SK-N-SH treated with all-trans-retinoic acid at 6 μM for 48 hours (cell line): ENCODE results near the gene ALS2.

Experiments
- ATAC-seq: fragments of 200-7000 bp; cut with Tn5 transposase; 3 replicates; pipeline ENCODE4 v1.9.1; 2020; ENCODE audit warnings: mild to moderate bottlenecking, moderate library complexity
- ARNTL ChIP-seq: fragments of 450-650 bp; formaldehyde crosslinking; IDR thresholded peaks from 2 replicates; pipeline ENCODE4 v1.5.0; 2020; ENCODE audit warnings: low read depth, mild to moderate bottlenecking, moderate library complexity, borderline replicate concordance
- BACH2 ChIP-seq: fragments of 250-450 bp; sonication (Bioruptor Pico); IDR thresholded peaks from 2 replicates; pipeline ENCODE4 v1.9.0; 2021; ENCODE audit warnings: mild to moderate bottlenecking, borderline replicate concordance
- CSDC2 ChIP-seq: fragments of 250-450 bp; sonication (Bioruptor Pico); IDR thresholded peaks from 2 replicates; pipeline ENCODE4 v1.5.0; 2020; ENCODE audit warnings: mild to moderate bottlenecking, moderate library complexity
- ESRRG ChIP-seq: fragments of 250-450 bp; sonication (Bioruptor Pico); IDR thresholded peaks from 2 replicates; pipeline ENCODE4 v1.6.1; 2021; ENCODE audit warnings: mild to moderate bottlenecking
- GLIS3 ChIP-seq: fragments of 250-450 bp; sonication (Bioruptor Pico); IDR thresholded peaks from 2 replicates; pipeline ENCODE4 v1.5.0; 2020; ENCODE audit warnings: mild to moderate bottlenecking, moderate library complexity
- ISL1 ChIP-seq: fragments of 250-450 bp; sonication (Bioruptor Pico); IDR thresholded peaks from 2 replicates; pipeline ENCODE4 v2.1.2; 2022; ENCODE audit warnings: mild to moderate bottlenecking, moderate library complexity
- OSR1 ChIP-seq: fragments of 250-450 bp; sonication (Bioruptor Pico); IDR thresholded peaks from 2 replicates; pipeline ENCODE4 v1.8.0; 2022; ENCODE audit warnings: moderate library complexity, mild to moderate bottlenecking, inconsistent platforms
- PPARA ChIP-seq: fragments of 250-450 bp; sonication (Bioruptor Pico); IDR thresholded peaks from 2 replicates; pipeline ENCODE4 v1.5.0; 2020; ENCODE audit warnings: mild to moderate bottlenecking, borderline replicate concordance
- RARB ChIP-seq: fragments of 250-450 bp; sonication (Bioruptor Pico); IDR thresholded peaks from 2 replicates; pipeline ENCODE4 v1.8.0; 2021; ENCODE audit warnings: mild to moderate bottlenecking, moderate library complexity
- SNAI2 ChIP-seq: fragments of 250-450 bp; sonication (Bioruptor Pico); IDR thresholded peaks from 2 replicates; pipeline ENCODE4 v1.5.0; 2020; ENCODE audit warnings: mild to moderate bottlenecking, moderate library complexity
- TOX ChIP-seq: fragments of 250-450 bp; sonication (Bioruptor Pico); IDR thresholded peaks from 2 replicates; pipeline ENCODE4 v1.8.0; 2021; ENCODE audit warnings: mild to moderate bottlenecking, moderate library complexity, borderline replicate concordance
- ZC3H10 ChIP-seq: fragments of 250-450 bp; sonication (Bioruptor Pico); IDR thresholded peaks from 2 replicates; pipeline ENCODE4 v1.5.1; 2021; ENCODE audit warnings: mild to moderate bottlenecking, moderate library complexity
- ZFP3 ChIP-seq: fragments of 250-450 bp; sonication (Bioruptor Pico); IDR thresholded peaks from 2 replicates; pipeline ENCODE4 v1.5.0; 2020; ENCODE audit warnings: mild to moderate bottlenecking, moderate library complexity
- ZFP30 ChIP-seq: fragments of 450-650 bp; formaldehyde crosslinking; IDR thresholded peaks from 2 replicates; pipeline ENCODE4 v1.5.0; 2022; ENCODE audit warnings: mild to moderate bottlenecking, moderate library complexity
- ZNF565 ChIP-seq: fragments of 450-650 bp; formaldehyde crosslinking; conservative IDR thresholded peaks from 2 replicates; pipeline ENCODE4 v1.5.0; 2020; ENCODE audit warnings: low read depth, mild to moderate bottlenecking, moderate library complexity
- ZNF70 ChIP-seq: fragments of 450-650 bp; formaldehyde crosslinking; IDR thresholded peaks from 2 replicates; pipeline ENCODE4 v1.5.0; 2020; ENCODE audit warnings: mild to moderate bottlenecking, moderate library complexity
- TF ChIP-seq, protein P1 (sequence below): fragments of 250-450 bp; sonication (Bioruptor Pico); IDR thresholded peaks from 2 replicates; pipeline ENCODE4 v1.8.0; 2020; ENCODE audit warnings: mild to moderate bottlenecking, moderate library complexity, borderline replicate concordance
- TF ChIP-seq, protein P2 (sequence below): fragments of 250-450 bp; sonication (Bioruptor Pico); IDR thresholded peaks from 2 replicates; pipeline ENCODE4 v1.5.0; 2020; ENCODE audit warnings: mild to moderate bottlenecking, moderate library complexity
- TF ChIP-seq, protein P3 (sequence below): fragments of 250-450 bp; sonication (Bioruptor Pico); IDR thresholded peaks from 2 replicates; pipeline ENCODE4 v1.5.1; 2021; ENCODE audit warnings: mild to moderate bottlenecking, moderate library complexity
- TF ChIP-seq, protein P4 (sequence below): fragments of 250-450 bp; sonication (Bioruptor Pico); IDR thresholded peaks from 2 replicates; pipeline ENCODE4 v1.5.1; 2020; ENCODE audit warnings: low read depth, mild to moderate bottlenecking, moderate library complexity
- TF ChIP-seq, protein P5 (sequence below): fragments of 250-450 bp; sonication (Bioruptor Pico); IDR thresholded peaks from 2 replicates; pipeline ENCODE4 v1.8.0; 2021; ENCODE audit warnings: low read depth, mild to moderate bottlenecking, moderate library complexity, borderline replicate concordance

Gene ALS2

DNA sequence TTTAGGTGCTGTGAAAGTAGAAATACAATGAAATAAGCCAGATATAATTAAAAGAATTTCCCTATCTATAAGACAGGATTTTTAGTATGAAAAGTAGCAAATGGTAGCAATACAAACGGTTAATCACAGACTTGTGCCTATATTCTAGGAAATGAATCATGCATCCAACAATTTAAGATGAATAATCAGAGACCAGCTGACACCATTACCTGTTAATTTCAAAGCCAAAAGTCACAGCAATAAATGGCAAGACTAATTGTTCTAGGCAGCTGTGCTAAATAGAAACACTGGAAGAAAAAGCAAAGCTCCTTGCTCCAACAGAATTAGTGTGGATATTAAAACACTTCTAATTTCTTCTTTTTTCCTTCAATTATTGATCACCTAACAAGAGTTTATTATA, 47.2 kb downstream of the ALS2 start (continued):
- TF ChIP-seq, protein P1, sequence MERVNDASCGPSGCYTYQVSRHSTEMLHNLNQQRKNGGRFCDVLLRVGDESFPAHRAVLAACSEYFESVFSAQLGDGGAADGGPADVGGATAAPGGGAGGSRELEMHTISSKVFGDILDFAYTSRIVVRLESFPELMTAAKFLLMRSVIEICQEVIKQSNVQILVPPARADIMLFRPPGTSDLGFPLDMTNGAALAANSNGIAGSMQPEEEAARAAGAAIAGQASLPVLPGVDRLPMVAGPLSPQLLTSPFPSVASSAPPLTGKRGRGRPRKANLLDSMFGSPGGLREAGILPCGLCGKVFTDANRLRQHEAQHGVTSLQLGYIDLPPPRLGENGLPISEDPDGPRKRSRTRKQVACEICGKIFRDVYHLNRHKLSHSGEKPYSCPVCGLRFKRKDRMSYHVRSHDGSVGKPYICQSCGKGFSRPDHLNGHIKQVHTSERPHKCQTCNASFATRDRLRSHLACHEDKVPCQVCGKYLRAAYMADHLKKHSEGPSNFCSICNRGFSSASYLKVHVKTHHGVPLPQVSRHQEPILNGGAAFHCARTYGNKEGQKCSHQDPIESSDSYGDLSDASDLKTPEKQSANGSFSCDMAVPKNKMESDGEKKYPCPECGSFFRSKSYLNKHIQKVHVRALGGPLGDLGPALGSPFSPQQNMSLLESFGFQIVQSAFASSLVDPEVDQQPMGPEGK (CRISPR knock-in tag): no peak

DNA sequence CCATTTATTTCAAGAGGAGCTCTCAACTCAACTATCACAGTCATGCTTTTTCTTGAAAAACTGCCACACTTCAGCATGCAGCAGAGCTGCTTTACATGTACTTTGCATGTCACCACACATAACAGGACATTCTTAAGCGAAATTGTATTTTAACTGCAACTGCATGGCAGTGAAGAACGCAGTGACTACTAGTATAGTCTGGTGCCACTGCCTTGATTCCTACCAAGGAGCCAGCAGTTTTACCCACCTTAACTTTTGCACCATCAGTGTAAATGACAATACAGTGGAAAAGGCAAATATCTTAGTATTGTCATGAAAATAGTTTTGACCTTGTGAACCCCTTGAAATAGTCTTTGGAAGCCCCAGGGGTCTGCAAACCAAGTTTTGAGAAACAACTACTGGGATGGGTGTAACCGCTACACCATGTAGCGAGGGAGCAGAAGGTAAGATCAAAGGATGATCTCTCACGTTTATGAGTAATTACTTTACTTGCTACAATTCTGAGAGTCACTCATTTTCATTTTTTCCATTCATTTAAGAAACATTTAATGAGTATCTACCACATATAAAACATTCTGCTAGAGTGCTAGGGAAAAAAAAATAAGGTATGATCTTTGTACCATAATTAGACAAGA, 50.0 kb downstream of the ALS2 start:
- no peak for ATAC-seq
- TF ChIP-seq, protein P2, sequence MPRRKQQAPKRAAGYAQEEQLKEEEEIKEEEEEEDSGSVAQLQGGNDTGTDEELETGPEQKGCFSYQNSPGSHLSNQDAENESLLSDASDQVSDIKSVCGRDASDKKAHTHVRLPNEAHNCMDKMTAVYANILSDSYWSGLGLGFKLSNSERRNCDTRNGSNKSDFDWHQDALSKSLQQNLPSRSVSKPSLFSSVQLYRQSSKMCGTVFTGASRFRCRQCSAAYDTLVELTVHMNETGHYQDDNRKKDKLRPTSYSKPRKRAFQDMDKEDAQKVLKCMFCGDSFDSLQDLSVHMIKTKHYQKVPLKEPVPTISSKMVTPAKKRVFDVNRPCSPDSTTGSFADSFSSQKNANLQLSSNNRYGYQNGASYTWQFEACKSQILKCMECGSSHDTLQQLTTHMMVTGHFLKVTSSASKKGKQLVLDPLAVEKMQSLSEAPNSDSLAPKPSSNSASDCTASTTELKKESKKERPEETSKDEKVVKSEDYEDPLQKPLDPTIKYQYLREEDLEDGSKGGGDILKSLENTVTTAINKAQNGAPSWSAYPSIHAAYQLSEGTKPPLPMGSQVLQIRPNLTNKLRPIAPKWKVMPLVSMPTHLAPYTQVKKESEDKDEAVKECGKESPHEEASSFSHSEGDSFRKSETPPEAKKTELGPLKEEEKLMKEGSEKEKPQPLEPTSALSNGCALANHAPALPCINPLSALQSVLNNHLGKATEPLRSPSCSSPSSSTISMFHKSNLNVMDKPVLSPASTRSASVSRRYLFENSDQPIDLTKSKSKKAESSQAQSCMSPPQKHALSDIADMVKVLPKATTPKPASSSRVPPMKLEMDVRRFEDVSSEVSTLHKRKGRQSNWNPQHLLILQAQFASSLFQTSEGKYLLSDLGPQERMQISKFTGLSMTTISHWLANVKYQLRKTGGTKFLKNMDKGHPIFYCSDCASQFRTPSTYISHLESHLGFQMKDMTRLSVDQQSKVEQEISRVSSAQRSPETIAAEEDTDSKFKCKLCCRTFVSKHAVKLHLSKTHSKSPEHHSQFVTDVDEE (CRISPR knock-in tag): no peak
- TF ChIP-seq SNAI2 (CRISPR knock-in tag) (no peak), OSR1 (no peak)
- TF ChIP-seq, protein P1 (CRISPR knock-in tag): no peak
- TF ChIP-seq, protein P3, sequence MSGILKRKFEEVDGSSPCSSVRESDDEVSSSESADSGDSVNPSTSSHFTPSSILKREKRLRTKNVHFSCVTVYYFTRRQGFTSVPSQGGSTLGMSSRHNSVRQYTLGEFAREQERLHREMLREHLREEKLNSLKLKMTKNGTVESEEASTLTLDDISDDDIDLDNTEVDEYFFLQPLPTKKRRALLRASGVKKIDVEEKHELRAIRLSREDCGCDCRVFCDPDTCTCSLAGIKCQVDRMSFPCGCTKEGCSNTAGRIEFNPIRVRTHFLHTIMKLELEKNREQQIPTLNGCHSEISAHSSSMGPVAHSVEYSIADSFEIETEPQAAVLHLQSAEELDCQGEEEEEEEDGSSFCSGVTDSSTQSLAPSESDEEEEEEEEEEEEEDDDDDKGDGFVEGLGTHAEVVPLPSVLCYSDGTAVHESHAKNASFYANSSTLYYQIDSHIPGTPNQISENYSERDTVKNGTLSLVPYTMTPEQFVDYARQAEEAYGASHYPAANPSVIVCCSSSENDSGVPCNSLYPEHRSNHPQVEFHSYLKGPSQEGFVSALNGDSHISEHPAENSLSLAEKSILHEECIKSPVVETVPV: no peak
- TF ChIP-seq, all 23 proteins: peak for 0

DNA sequence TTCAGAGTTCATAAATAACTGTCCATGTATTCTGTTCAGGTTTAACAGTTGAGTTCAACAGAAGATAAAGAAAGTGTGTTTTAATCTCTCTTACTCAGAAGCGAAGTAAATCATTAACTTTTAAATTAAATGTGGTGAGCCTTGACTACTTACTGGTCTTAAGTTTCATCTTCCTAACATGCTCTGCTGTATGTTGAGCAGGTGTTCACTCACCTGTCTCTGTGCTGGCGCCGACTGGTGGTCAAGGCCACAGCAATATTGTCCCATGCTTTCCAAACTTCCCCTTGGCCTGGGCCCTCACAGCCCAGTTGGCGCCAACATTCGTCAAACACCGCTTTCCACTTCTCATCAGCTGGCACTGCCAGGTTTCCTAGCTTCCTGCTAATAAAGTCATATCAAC, 65.3 kb downstream of the ALS2 start:
- no peak for TF ChIP-seq OSR1
- ATAC-seq: no peak

DNA sequence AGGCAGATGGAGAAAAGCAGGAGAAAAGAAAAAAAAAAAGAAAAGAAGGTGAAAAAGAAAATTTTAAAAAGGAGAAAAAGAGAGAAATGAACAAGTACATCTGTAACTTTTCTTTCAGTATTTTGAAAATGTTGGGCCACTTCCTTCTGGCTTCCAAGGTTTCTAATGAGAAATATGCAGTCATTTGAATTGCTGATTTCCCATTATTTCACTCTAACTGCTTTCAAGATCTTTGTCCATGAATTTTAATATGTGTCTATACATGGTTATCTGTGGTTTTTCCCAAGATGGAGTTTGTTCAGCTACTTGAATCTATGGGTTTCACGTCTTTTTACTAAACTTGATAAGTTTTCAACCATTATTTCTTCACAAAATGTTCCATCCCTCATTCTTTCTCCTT, 68.0 kb downstream of the ALS2 start:
- ATAC-seq: no peak
- TF ChIP-seq, protein P3: no peak
- no peak for TF ChIP-seq ZFP3
- TF ChIP-seq ZC3H10 (CRISPR knock-in tag): no peak
- TF ChIP-seq ISL1: no peak
- TF ChIP-seq OSR1: no peak
- TF ChIP-seq, protein P4, sequence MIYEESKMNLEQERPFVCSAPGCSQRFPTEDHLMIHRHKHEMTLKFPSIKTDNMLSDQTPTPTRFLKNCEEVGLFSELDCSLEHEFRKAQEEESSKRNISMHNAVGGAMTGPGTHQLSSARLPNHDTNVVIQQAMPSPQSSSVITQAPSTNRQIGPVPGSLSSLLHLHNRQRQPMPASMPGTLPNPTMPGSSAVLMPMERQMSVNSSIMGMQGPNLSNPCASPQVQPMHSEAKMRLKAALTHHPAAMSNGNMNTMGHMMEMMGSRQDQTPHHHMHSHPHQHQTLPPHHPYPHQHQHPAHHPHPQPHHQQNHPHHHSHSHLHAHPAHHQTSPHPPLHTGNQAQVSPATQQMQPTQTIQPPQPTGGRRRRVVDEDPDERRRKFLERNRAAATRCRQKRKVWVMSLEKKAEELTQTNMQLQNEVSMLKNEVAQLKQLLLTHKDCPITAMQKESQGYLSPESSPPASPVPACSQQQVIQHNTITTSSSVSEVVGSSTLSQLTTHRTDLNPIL: no peak
- no peak for TF ChIP-seq ZFP30 (CRISPR knock-in tag)
- TF ChIP-seq ZNF70 (CRISPR knock-in tag): no peak
- TF ChIP-seq PPARA (CRISPR knock-in tag): no peak
- TF ChIP-seq, protein P1 (CRISPR knock-in tag): no peak
- no peak for TF ChIP-seq RARB (CRISPR knock-in tag)
- TF ChIP-seq GLIS3 (CRISPR knock-in tag): no peak
- TF ChIP-seq, protein P5, sequence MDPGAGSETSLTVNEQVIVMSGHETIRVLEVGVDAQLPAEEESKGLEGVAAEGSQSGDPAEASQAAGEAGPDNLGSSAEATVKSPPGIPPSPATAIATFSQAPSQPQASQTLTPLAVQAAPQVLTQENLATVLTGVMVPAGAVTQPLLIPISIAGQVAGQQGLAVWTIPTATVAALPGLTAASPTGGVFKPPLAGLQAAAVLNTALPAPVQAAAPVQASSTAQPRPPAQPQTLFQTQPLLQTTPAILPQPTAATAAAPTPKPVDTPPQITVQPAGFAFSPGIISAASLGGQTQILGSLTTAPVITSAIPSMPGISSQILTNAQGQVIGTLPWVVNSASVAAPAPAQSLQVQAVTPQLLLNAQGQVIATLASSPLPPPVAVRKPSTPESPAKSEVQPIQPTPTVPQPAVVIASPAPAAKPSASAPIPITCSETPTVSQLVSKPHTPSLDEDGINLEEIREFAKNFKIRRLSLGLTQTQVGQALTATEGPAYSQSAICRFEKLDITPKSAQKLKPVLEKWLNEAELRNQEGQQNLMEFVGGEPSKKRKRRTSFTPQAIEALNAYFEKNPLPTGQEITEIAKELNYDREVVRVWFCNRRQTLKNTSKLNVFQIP (CRISPR knock-in tag): no peak
- no peak for TF ChIP-seq ZNF565 (CRISPR knock-in tag)
- no peak for TF ChIP-seq BACH2
- TF ChIP-seq ARNTL (CRISPR knock-in tag): no peak
- no peak for TF ChIP-seq SNAI2 (CRISPR knock-in tag)
- TF ChIP-seq CSDC2 (CRISPR knock-in tag): no peak
- TF ChIP-seq ESRRG (CRISPR knock-in tag): no peak
- no peak for TF ChIP-seq TOX (CRISPR knock-in tag)
